HL-60 (cell line): Measurements from ENCODE around the gene CFAP97D2.

Experiments used
- DNase-seq, 2 experiments: peaks; one replicate each; pipeline ENCODE4 v3.0.0-alpha.2; 2010 to 2020; ENCODE audit warnings: low read depth in 1 of 2, low spot score in 1 of 2
- H3K27ac ChIP-seq: fragments of 250-450 bp; sonication (Bioruptor Pico); replicated peaks from 2 replicates; pipeline ENCODE4 v1.5.1; 2020; ENCODE audit warnings: mild to moderate bottlenecking, moderate library complexity
- H3K27me3 ChIP-seq: fragments of 250-450 bp; sonication (Bioruptor Pico); 2 replicates; pipeline ENCODE4 v1.5.1; 2021; ENCODE audit warnings: mild to moderate bottlenecking, moderate library complexity; ENCODE audit not compliant: insufficient read depth, poor library complexity, severe bottlenecking
- H3K4me3 ChIP-seq: replicated peaks from 2 replicates; pipeline ENCODE4 v1.5.1; 2011; ENCODE audit warnings: mild to moderate bottlenecking, control low read depth, low read length; ENCODE audit not compliant: insufficient read depth
- GABPA ChIP-seq: IDR thresholded peaks from 2 replicates; pipeline ENCODE4 v1.6.1; 2012; ENCODE audit warnings: low read depth
- POLR2AphosphoS5 ChIP-seq: IDR thresholded peaks from 2 replicates; pipeline ENCODE4 v1.6.1; 2012; ENCODE audit warnings: low read depth
- SPI1 ChIP-seq: IDR thresholded peaks from 2 replicates; pipeline ENCODE4 v1.6.1; 2012; ENCODE audit warnings: low read depth, mild to moderate bottlenecking, borderline replicate concordance
- TF ChIP-seq, protein P1 (sequence below): IDR thresholded peaks from 2 replicates; pipeline ENCODE4 v1.6.1; 2012; ENCODE audit warnings: low read depth; ENCODE audit not compliant: insufficient replicate concordance
- TF ChIP-seq, protein P2 (sequence below): IDR thresholded peaks from one replicate; pipeline ENCODE4 v1.5.1; 2011; ENCODE audit warnings: low read length, control low read depth, inconsistent platforms; ENCODE audit not compliant: insufficient read depth

The CFAP97D2 gene

DNA sequence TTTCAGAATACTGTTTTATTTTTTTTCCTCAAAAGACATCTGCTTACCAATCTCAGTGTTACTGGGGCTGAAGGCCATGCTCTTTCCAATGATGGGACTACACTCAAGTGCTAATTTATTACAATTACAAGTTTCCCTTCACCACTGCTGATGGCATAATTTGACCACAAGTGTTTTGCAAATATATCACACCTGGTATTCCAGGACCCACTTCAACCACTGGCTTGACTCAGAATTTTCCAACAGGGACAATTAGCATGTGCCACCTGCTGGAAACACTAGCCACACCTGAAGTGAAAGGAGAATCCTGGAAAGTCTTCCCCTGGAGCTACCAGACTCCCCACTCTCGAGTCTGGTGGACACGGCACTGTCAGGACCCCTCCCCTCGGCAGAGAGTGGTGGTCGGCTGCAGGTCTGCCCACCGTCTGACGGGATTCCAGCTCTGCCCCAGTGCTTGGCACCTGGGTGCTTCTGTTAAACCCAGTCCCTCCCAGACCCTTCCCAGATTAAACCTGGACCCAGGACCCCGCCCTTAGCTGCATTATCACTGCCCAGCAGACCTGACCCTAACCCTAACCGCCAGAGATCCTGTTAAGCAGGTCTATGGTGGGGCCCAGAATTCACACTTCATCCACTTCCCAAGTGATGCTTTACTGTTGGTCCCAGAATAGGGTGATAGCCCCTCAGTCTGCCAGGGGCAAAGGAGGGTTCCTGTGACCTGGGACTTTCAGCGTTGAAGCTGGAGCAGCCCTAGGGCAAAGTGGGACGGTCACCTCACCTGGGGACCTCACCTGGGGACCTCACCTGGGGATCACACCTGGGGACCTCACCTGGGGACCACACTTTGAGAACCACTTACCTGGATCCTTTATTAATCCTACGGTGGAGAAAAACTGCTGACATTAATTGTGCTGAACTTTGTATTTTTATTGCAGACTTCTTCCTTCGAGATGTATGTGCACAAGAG is 29.0 kb upstream of the CFAP97D2 start:
- DNase-seq, result no peak
- H3K27me3 ChIP-seq, result no peaks in the 10 kb centered on the region
- H3K27ac ChIP-seq, result no peak overlapping the region
- TF ChIP-seq SPI1 (no peak), GABPA (no peak), POLR2AphosphoS5 (no peak)
- TF ChIP-seq, protein P1, sequence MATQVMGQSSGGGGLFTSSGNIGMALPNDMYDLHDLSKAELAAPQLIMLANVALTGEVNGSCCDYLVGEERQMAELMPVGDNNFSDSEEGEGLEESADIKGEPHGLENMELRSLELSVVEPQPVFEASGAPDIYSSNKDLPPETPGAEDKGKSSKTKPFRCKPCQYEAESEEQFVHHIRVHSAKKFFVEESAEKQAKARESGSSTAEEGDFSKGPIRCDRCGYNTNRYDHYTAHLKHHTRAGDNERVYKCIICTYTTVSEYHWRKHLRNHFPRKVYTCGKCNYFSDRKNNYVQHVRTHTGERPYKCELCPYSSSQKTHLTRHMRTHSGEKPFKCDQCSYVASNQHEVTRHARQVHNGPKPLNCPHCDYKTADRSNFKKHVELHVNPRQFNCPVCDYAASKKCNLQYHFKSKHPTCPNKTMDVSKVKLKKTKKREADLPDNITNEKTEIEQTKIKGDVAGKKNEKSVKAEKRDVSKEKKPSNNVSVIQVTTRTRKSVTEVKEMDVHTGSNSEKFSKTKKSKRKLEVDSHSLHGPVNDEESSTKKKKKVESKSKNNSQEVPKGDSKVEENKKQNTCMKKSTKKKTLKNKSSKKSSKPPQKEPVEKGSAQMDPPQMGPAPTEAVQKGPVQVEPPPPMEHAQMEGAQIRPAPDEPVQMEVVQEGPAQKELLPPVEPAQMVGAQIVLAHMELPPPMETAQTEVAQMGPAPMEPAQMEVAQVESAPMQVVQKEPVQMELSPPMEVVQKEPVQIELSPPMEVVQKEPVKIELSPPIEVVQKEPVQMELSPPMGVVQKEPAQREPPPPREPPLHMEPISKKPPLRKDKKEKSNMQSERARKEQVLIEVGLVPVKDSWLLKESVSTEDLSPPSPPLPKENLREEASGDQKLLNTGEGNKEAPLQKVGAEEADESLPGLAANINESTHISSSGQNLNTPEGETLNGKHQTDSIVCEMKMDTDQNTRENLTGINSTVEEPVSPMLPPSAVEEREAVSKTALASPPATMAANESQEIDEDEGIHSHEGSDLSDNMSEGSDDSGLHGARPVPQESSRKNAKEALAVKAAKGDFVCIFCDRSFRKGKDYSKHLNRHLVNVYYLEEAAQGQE, result no peak
- TF ChIP-seq, protein P2, sequence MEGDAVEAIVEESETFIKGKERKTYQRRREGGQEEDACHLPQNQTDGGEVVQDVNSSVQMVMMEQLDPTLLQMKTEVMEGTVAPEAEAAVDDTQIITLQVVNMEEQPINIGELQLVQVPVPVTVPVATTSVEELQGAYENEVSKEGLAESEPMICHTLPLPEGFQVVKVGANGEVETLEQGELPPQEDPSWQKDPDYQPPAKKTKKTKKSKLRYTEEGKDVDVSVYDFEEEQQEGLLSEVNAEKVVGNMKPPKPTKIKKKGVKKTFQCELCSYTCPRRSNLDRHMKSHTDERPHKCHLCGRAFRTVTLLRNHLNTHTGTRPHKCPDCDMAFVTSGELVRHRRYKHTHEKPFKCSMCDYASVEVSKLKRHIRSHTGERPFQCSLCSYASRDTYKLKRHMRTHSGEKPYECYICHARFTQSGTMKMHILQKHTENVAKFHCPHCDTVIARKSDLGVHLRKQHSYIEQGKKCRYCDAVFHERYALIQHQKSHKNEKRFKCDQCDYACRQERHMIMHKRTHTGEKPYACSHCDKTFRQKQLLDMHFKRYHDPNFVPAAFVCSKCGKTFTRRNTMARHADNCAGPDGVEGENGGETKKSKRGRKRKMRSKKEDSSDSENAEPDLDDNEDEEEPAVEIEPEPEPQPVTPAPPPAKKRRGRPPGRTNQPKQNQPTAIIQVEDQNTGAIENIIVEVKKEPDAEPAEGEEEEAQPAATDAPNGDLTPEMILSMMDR, result no peak
- H3K4me3 ChIP-seq, result no peak overlapping the region

DNA sequence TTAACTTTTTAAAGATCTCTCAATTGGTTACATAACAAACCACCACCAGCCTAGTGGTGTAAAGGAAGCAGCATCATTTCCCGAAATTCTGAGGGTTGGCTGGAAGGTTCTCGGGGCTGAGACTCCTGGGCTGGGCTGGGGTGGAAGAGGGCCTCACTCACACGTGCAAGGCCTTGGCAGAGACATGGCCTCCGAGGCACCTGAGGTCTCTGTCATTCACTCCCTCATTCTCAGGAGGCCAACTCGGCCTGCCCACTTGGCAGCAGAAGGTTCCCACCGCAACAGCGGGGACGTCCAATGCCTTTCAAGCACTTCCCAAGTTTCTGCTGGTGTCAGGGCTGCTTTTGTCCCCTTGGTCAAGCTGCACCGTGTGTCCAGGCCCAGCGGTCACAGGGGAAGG is 28.0 kb upstream of the CFAP97D2 start:
- H3K27ac ChIP-seq, result peak overlapping the region; percentile 23
- no peak overlapping the region for H3K4me3 ChIP-seq
- no peak for TF ChIP-seq POLR2AphosphoS5
- no peak for TF ChIP-seq SPI1
- TF ChIP-seq GABPA, result no peak
- TF ChIP-seq, protein P2, result no peak
- TF ChIP-seq, protein P1, result no peak
- no peaks in the 10 kb centered on the region for H3K27me3 ChIP-seq
- DNase-seq, result peak; percentile 64 to 65

- no peaks in the 10 kb centered on the region for H3K27me3 ChIP-seq
- peak; percentile 36; the same call in 1 of the 2 replicates for TF ChIP-seq SPI1
- TF ChIP-seq, protein P2, result no peak
- TF ChIP-seq, protein P1, result no peak
- DNase-seq, result peak; percentile 72 to 90
- peak overlapping the region; percentile 23 for H3K27ac ChIP-seq
- H3K4me3 ChIP-seq, result no peak overlapping the region
These were observed 27.3 kb upstream of the CFAP97D2 start for GRCh38 chr13:114151565-114152284.
